OCI-LY1 (cell line): ENCODE data around the gene HERC6.

ENCODE experiments used
- H2AFZ ChIP-seq: fragments of 200-600 bp; sonication (generic), shearing (Covaris generic); 2 replicates; pipeline ENCODE4 v1.6.0; 2014; ENCODE audit warnings: antibody characterized with exemption, mild to moderate bottlenecking, low read length
- H3F3A ChIP-seq: fragments of 200-600 bp; sonication (generic), shearing (Covaris generic); 2 replicates; pipeline ENCODE4 v1.6.0; 2014; ENCODE audit warnings: mild to moderate bottlenecking, antibody characterized with exemption, low read length, moderate library complexity; ENCODE audit not compliant: insufficient read depth
- H3K27ac ChIP-seq: fragments of 200-600 bp; sonication (generic); 2 replicates; pipeline ENCODE4 v1.5.1; 2014; ENCODE audit warnings: low read length, mixed run types, mild to moderate bottlenecking, low read depth; ENCODE audit not compliant: poor library complexity, severe bottlenecking
- H3K27me3 ChIP-seq: fragments of 200-600 bp; sonication (generic); 2 replicates; pipeline ENCODE4 v1.6.0; 2014; ENCODE audit warnings: antibody characterized with exemption, mild to moderate bottlenecking, low read length, moderate library complexity; ENCODE audit not compliant: insufficient read depth
- H3K36me3 ChIP-seq: fragments of 200-600 bp; sonication (generic); 2 replicates; pipeline ENCODE4 v1.6.1; 2014; ENCODE audit warnings: mild to moderate bottlenecking, antibody characterized with exemption, low read length, moderate library complexity, mixed read lengths; ENCODE audit not compliant: insufficient read depth
- H3K4me1 ChIP-seq: fragments of 200-600 bp; sonication (generic); 2 replicates; pipeline ENCODE4 v1.5.1; 2014; ENCODE audit warnings: mild to moderate bottlenecking, low read length, moderate library complexity; ENCODE audit not compliant: insufficient read depth, severe bottlenecking
- H3K4me2 ChIP-seq: fragments of 200-600 bp; sonication (generic), shearing (Covaris generic); 2 replicates; pipeline ENCODE4 v1.6.1; 2014; ENCODE audit warnings: low read length
- H3K4me3 ChIP-seq: fragments of 200-600 bp; sonication (generic); 2 replicates; pipeline ENCODE4 v1.5.1; 2014; ENCODE audit warnings: low read length, low read depth, mild to moderate bottlenecking, mixed read lengths; ENCODE audit not compliant: poor library complexity, severe bottlenecking
- H3K79me2 ChIP-seq: fragments of 200-600 bp; shearing (Covaris generic); 2 replicates; pipeline ENCODE4 v1.6.1; 2016; ENCODE audit warnings: mixed run types, low read length, mixed read lengths; ENCODE audit not compliant: insufficient read depth
- H3K9ac ChIP-seq: fragments of 200-600 bp; sonication (generic), shearing (Covaris generic); 2 replicates; pipeline ENCODE4 v1.6.1; 2014; ENCODE audit warnings: mild to moderate bottlenecking, low read length, mixed read lengths
- H3K9me2 ChIP-seq: fragments of 200-600 bp; sonication (generic), shearing (Covaris generic); 2 replicates; pipeline ENCODE4 v1.6.1; 2014; ENCODE audit warnings: low read depth, mild to moderate bottlenecking, low read length, mixed read lengths
- H3K9me3 ChIP-seq: fragments of 200-600 bp; shearing (Covaris generic); 2 replicates; pipeline ENCODE4 v1.6.1; 2014; ENCODE audit warnings: low read length, mixed read lengths
- H4K20me1 ChIP-seq: fragments of 200-600 bp; sonication (generic), shearing (Covaris generic); 2 replicates; pipeline ENCODE4 v1.6.0; 2016; ENCODE audit warnings: mild to moderate bottlenecking, low read length; ENCODE audit not compliant: insufficient read depth
- CTCF ChIP-seq: fragments of 200-600 bp; sonication (generic), shearing (Covaris generic); IDR thresholded peaks from 2 replicates; pipeline ENCODE4 v1.5.1; 2017; ENCODE audit warnings: mild to moderate bottlenecking, antibody characterized with exemption, low read length, moderate library complexity, mixed read lengths
- EZH2 ChIP-seq: fragments of 200-600 bp; sonication (generic), shearing (Covaris generic); IDR thresholded peaks from 2 replicates; pipeline ENCODE4 v1.8.0; 2017; ENCODE audit warnings: borderline replicate concordance, mixed run types, mild to moderate bottlenecking, antibody characterized with exemption, low read length, moderate library complexity, mixed read lengths

Gene HERC6

GRCh38 chr4:88352062-88352740 is 26.5 kb upstream of the HERC6 start:
- Histone ChIP-seq H3K9me3 (peaks cover 11% of the 10 kb centered on the region; the same call in 1 of the 2 replicates), H3K27ac (no peak overlapping the region), H3K27me3 (no peaks in the 10 kb centered on the region), H3K9me2 (no peaks in the 10 kb centered on the region), H3K79me2 (no peaks in the 10 kb centered on the region), H3K4me3 (no peak overlapping the region), H3F3A (no peaks in the 10 kb centered on the region), H2AFZ (no peak overlapping the region), H3K4me2 (no peak overlapping the region), H3K36me3 (no peaks in the 10 kb centered on the region; the same call in 1 of the 2 replicates), H3K4me1 (no peaks in the 10 kb centered on the region), H3K9ac (no peak overlapping the region), H4K20me1 (no peaks in the 10 kb centered on the region)
- TF ChIP-seq CTCF: no peak
- no peak for TF ChIP-seq EZH2

DNA sequence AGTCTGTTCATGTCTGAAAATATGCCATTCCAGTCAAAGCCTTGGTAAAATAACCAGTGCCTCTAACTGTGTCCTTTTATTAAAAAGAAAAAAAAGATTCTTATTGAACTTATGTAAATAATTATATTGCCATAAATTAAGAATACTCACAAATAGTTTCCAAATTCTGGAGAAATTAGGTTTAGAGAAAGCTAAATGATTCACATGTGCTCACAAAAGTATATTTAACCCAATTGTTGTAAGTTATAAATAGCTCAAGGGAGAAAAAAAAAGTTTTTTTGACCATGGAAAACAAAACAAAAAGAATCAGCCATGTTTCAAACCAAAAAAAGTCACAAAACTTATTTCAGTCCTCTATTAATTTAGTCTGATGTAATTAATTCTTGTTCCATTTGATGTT is 25.3 kb upstream of the HERC6 start:
- Histone ChIP-seq H3F3A (no peaks in the 10 kb centered on the region), H3K27me3 (no peaks in the 10 kb centered on the region), H3K9me2 (no peaks in the 10 kb centered on the region), H3K9ac (no peak overlapping the region), H3K36me3 (no peaks in the 10 kb centered on the region; the same call in 1 of the 2 replicates), H3K4me1 (no peaks in the 10 kb centered on the region), H4K20me1 (no peaks in the 10 kb centered on the region), H3K27ac (no peak overlapping the region), H3K4me3 (no peak overlapping the region), H3K79me2 (no peaks in the 10 kb centered on the region), H2AFZ (no peak overlapping the region), H3K4me2 (no peak overlapping the region), H3K9me3 (peaks cover 11% of the 10 kb centered on the region; the same call in 1 of the 2 replicates)
- TF ChIP-seq EZH2: no peak
- TF ChIP-seq CTCF: no peak

- no peak overlapping the region for H3K27ac ChIP-seq
- H3K9me3 ChIP-seq: peaks cover 9% of the 10 kb centered on the region; the same call in 1 of the 2 replicates
- H4K20me1 ChIP-seq: no peaks in the 10 kb centered on the region
Measured at GRCh38 chr4:88356771-88357170, 21.9 kb upstream of the HERC6 start.

More at GRCh38 chr4:88356771-88357170, 21.9 kb upstream of the HERC6 start:
- H3K79me2 ChIP-seq: no peaks in the 10 kb centered on the region
- H3K4me1 ChIP-seq: no peaks in the 10 kb centered on the region
- no peak overlapping the region for H2AFZ ChIP-seq
- H3K36me3 ChIP-seq: no peaks in the 10 kb centered on the region; the same call in 1 of the 2 replicates
- H3K4me2 ChIP-seq: no peak overlapping the region
- H3K4me3 ChIP-seq: no peak overlapping the region
- TF ChIP-seq CTCF (no peak), EZH2 (no peak)
- H3K9ac ChIP-seq: no peak overlapping the region
- H3F3A ChIP-seq: no peaks in the 10 kb centered on the region
- H3K27me3 ChIP-seq: no peaks in the 10 kb centered on the region
- no peaks in the 10 kb centered on the region for H3K9me2 ChIP-seq
